Keratinocyte (primary cell): Measurements from ENCODE around the gene LMOD1.

Experiments used
- EZH2 ChIP-seq: IDR thresholded peaks from one replicate; pipeline ENCODE4 v1.6.1; 2012; ENCODE audit warnings: inconsistent platforms, mild to moderate bottlenecking, low read length, moderate library complexity
- TF ChIP-seq, protein P1 (sequence below), 3 experiments: IDR thresholded peaks in 1 of 3; conservative IDR thresholded peaks in 1 of 3; optimal IDR thresholded peaks in 1 of 3; 2 replicates in 2 of 3; 3 replicates in 1 of 3; pipeline versions ENCODE3 to v1.5.1; 2011; ENCODE audit warnings: low read length in 3 of 3, mild to moderate bottlenecking in 3 of 3, moderate library complexity in 2 of 3, control low read depth in 1 of 3, inconsistent platforms in 1 of 3; ENCODE audit not compliant: insufficient read depth in 2 of 3; ENCODE audit errors: extremely low read depth in 1 of 3

DNA sequence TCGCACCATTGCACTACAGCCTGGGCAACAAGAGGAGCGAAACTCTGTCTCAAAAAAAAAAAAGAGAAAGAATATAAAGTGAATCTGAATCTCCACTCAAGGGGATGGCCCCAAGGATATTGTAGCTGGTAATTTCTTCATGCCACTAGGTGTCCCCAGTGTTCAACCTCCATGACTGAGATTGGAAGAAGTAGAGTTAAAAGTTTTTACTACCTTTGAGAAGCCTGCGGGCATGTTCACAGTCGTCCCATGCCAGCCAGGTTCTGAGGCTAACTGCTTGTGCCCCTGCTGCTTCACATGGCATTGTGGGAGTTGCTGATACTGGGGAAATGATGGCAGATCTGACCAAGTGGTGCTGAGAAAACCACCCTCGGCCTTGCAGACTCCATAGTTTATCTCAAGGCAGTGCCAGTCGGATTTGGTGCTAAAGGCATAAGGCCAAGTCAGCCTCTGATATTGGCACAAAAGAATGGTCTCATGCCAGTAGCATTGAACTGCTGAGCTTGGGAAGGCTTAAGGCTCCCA lies 68.4 kb downstream of the LMOD1 start:
- TF ChIP-seq, protein P1, sequence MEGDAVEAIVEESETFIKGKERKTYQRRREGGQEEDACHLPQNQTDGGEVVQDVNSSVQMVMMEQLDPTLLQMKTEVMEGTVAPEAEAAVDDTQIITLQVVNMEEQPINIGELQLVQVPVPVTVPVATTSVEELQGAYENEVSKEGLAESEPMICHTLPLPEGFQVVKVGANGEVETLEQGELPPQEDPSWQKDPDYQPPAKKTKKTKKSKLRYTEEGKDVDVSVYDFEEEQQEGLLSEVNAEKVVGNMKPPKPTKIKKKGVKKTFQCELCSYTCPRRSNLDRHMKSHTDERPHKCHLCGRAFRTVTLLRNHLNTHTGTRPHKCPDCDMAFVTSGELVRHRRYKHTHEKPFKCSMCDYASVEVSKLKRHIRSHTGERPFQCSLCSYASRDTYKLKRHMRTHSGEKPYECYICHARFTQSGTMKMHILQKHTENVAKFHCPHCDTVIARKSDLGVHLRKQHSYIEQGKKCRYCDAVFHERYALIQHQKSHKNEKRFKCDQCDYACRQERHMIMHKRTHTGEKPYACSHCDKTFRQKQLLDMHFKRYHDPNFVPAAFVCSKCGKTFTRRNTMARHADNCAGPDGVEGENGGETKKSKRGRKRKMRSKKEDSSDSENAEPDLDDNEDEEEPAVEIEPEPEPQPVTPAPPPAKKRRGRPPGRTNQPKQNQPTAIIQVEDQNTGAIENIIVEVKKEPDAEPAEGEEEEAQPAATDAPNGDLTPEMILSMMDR (optimal IDR thresholded peaks at IDR 0.05 in 1 of 3, IDR thresholded peaks at IDR 0.05 in 1 of 3, conservative IDR thresholded peaks at IDR 0.05 in 1 of 3; ENCODE audit: extremely low read depth in 1 of 3, insufficient read depth in 2 of 3, low read length in 3 of 3): peak; percentile 55 to 61 (median 59)
- TF ChIP-seq EZH2: no peak
